Mesodermal cell (in vitro differentiated cells): ENCODE results near the gene SLC25A20.

Experiments used
- H3K27ac ChIP-seq: 2 replicates; pipeline ENCODE4 v1.7.0; 2013; ENCODE audit warnings: mild to moderate bottlenecking, low read depth, low read length, moderate library complexity; ENCODE audit not compliant: severe bottlenecking
- H3K36me3 ChIP-seq: 2 replicates; pipeline ENCODE4 v1.7.1; 2013; ENCODE audit warnings: mild to moderate bottlenecking, low read length, moderate library complexity; ENCODE audit not compliant: control insufficient read depth, insufficient read depth
- H3K4me1 ChIP-seq: one replicate; pipeline ENCODE4 v1.7.1; 2013; ENCODE audit warnings: mild to moderate bottlenecking, low read length; ENCODE audit not compliant: insufficient read depth, control insufficient read depth, poor library complexity, severe bottlenecking
- H3K4me3 ChIP-seq: 2 replicates; pipeline ENCODE4 v1.7.0; 2013; ENCODE audit warnings: low read length, control low read depth, mild to moderate bottlenecking; ENCODE audit not compliant: insufficient read depth, poor library complexity, severe bottlenecking; ENCODE audit errors: extremely low read depth
- H3K9me3 ChIP-seq: 2 replicates; pipeline ENCODE4 v1.7.1; 2013; ENCODE audit warnings: mild to moderate bottlenecking, low read length, moderate library complexity; ENCODE audit not compliant: control insufficient read depth
- WGBS, 2 experiments: methylation state at CpG; one replicate each; pipeline ENCODE4 v1.1.5; 2013; ENCODE audit warnings: missing lambda C conversion rate in 2 of 2; ENCODE audit not compliant: insufficient coverage in 2 of 2; 5-methylcytosine and 5-hydroxymethylcytosine counted together

Gene SLC25A20

GRCh38 chr3:48897460-48898376, 964 bp downstream of the SLC25A20 start:
- no peaks in the 10 kb centered on the region for H3K9me3 ChIP-seq
- no peaks in the 10 kb centered on the region for H3K36me3 ChIP-seq
- 64 to 70% methylated on average over 14 to 16 of the region's 17 CpGs for WGBS, 2 experiments
- peak overlapping the region; percentile 54 for H3K4me3 ChIP-seq
- H3K27ac ChIP-seq, result no peak overlapping the region
- no peaks in the 10 kb centered on the region for H3K4me1 ChIP-seq

DNA sequence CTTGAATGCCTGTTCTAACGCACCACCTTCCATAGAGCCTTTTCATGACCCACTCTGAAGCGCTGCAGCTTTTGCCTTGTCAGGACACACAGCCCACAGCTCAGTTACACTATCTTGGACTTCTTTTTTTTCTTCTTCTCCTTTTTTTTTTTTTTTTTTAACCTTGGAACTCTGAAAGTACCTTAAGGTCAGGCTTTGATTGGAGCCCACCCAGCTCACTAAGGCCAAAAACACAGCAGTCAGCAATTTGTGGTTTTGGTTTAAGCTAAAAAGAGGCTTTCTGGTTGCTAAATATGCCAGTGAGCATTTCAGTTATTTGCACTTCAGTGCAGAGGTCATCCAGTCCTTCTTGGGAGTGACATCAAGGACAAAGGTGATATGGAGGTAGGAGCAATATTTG, 1.7 kb downstream of the SLC25A20 start:
- Histone ChIP-seq H3K36me3 (no peaks in the 10 kb centered on the region), H3K4me1 (no peaks in the 10 kb centered on the region), H3K9me3 (no peaks in the 10 kb centered on the region), H3K27ac (no peak overlapping the region), H3K4me3 (no peak overlapping the region)
- 100% methylated on average over 1 to 2 of the region's 2 CpGs for WGBS, 2 experiments

DNA sequence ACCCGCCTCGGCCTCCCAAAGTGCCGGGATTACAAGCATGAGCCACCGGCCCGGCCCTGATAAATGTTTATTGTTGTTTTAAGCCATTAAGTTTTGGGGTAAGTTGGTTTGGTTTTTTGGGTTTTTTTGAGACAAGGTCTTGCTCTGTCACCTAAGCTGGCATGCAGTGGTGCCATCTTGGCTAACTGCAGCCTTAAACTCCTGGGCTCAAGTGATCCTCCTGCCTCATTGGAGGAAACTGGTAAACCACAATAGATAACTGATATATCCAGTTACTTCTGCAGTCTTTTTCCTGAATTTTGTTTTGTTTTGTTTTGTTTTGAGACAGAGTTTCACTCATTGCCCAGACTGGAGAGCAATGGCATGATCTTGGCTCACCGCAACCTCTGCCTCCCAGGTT, 4.2 kb downstream of the SLC25A20 start:
- Histone ChIP-seq H3K36me3 (no peaks in the 10 kb centered on the region), H3K27ac (no peak overlapping the region), H3K4me3 (no peak overlapping the region), H3K9me3 (no peaks in the 10 kb centered on the region), H3K4me1 (no peaks in the 10 kb centered on the region)
- WGBS, 2 experiments, result 78 to 87% methylated on average over 3 to 4 of the region's 6 CpGs

- no peak overlapping the region for H3K27ac ChIP-seq
These were observed 7.1 kb downstream of the SLC25A20 start for GRCh38 chr3:48891606-48892005.

GRCh38 chr3:48885753-48886152, 12.9 kb downstream of the SLC25A20 start:
- Histone ChIP-seq H3K27ac (no peak overlapping the region), H3K36me3 (no peaks in the 10 kb centered on the region), H3K4me3 (no peak overlapping the region), H3K9me3 (no peaks in the 10 kb centered on the region), H3K4me1 (no peaks in the 10 kb centered on the region)

More at GRCh38 chr3:48891606-48892005, 7.1 kb downstream of the SLC25A20 start:
- Histone ChIP-seq H3K4me1 (no peaks in the 10 kb centered on the region), H3K4me3 (no peak overlapping the region), H3K36me3 (no peaks in the 10 kb centered on the region), H3K9me3 (no peaks in the 10 kb centered on the region)
- 85 to 100% methylated on average over 5 of the region's 8 CpGs for WGBS, 2 experiments

GRCh38 chr3:48881652-48882114, 17.0 kb downstream of the SLC25A20 start:
- Histone ChIP-seq H3K4me3 (no peak overlapping the region), H3K4me1 (no peaks in the 10 kb centered on the region), H3K36me3 (no peaks in the 10 kb centered on the region), H3K9me3 (no peaks in the 10 kb centered on the region), H3K27ac (no peak overlapping the region)
- WGBS, 2 experiments, result 86 to 94% methylated on average over 4 to 5 of the region's 5 CpGs

DNA sequence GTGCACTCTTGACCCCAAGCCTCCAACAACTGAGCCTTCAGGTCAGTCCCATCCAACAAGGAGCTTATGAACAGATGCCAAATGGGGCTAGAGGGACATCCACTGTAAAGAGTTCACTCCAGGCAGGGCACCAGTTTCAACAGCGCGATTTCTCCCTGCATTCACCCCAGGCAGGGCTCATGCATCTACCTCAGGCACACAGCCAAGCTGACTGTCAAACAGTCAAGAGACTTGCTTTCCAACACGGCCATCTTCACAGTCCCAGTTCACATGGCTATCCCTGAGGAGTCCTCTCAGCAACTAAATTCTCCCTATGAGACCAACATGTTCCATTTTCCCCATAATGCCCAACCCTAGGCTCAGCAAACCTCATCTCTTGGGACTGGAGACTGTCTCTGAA, 17.7 kb downstream of the SLC25A20 start:
- H3K36me3 ChIP-seq, result no peaks in the 10 kb centered on the region
- no peak overlapping the region for H3K27ac ChIP-seq
- no peaks in the 10 kb centered on the region for H3K9me3 ChIP-seq
- WGBS, 2 experiments, result 78 to 97% methylated on average over 3 of the region's 3 CpGs
- no peaks in the 10 kb centered on the region for H3K4me1 ChIP-seq
- no peak overlapping the region for H3K4me3 ChIP-seq

GRCh38 chr3:48879994-48880377, 18.7 kb downstream of the SLC25A20 start:
- 84 to 85% methylated on average over 2 to 4 of the region's 6 CpGs for WGBS, 2 experiments
- Histone ChIP-seq H3K4me1 (no peaks in the 10 kb centered on the region), H3K36me3 (no peaks in the 10 kb centered on the region), H3K9me3 (no peaks in the 10 kb centered on the region), H3K4me3 (no peak overlapping the region), H3K27ac (no peak overlapping the region)

- WGBS, 2 experiments, result 94 to 97% methylated on average over 2 to 4 of the region's 6 CpGs
- Histone ChIP-seq H3K27ac (no peak overlapping the region), H3K36me3 (no peaks in the 10 kb centered on the region), H3K9me3 (no peaks in the 10 kb centered on the region), H3K4me3 (no peak overlapping the region), H3K4me1 (no peaks in the 10 kb centered on the region)
These were observed 19.2 kb downstream of the SLC25A20 start for GRCh38 chr3:48879307-48879993.

GRCh38 chr3:48877671-48878070, 21.0 kb downstream of the SLC25A20 start:
- Histone ChIP-seq H3K9me3 (no peaks in the 10 kb centered on the region), H3K4me1 (no peaks in the 10 kb centered on the region), H3K27ac (no peak overlapping the region), H3K4me3 (no peak overlapping the region), H3K36me3 (no peaks in the 10 kb centered on the region)
- WGBS, 2 experiments, result 95% methylated on average over 6 to 8 of the region's 8 CpGs

GRCh38 chr3:48863122-48863521, 35.6 kb downstream of the SLC25A20 start:
- peaks cover 4% of the 10 kb centered on the region for H3K36me3 ChIP-seq
- 93 to 100% methylated on average over 1 to 2 of the region's 3 CpGs for WGBS, 2 experiments
- H3K27ac ChIP-seq, result no peak overlapping the region
- H3K4me3 ChIP-seq, result no peak overlapping the region
- H3K4me1 ChIP-seq, result no peaks in the 10 kb centered on the region
- H3K9me3 ChIP-seq, result no peaks in the 10 kb centered on the region
